DMS 273 treated with DMSO at 0.1 percent for 48 hours (cell line): ENCODE measurements around the gene SMIM32.

Experiments
- DNase-seq: peaks from one replicate; lab custom pipeline; 2025; lab: John Stamatoyannopoulos, UW

SMIM32 gene

GRCh38 chr5:136207631-136208030 lies 14.7 kb upstream of the SMIM32 start:
- DNase-seq = no peak

- no peak for DNase-seq
Measured at GRCh38 chr5:136206361-136206760, 13.4 kb upstream of the SMIM32 start.

GRCh38 chr5:136205941-136206340 lies 13.0 kb upstream of the SMIM32 start:
- DNase-seq = no peak

GRCh38 chr5:136205061-136205702 lies 12.2 kb upstream of the SMIM32 start:
- no peak for DNase-seq

- no peak for DNase-seq
Measured at GRCh38 chr5:136203303-136203922, 10.5 kb upstream of the SMIM32 start.

GRCh38 chr5:136202469-136203205 lies 9.7 kb upstream of the SMIM32 start:
- DNase-seq = no peak

- DNase-seq = no peak
Measured at GRCh38 chr5:136201870-136202269, 8.9 kb upstream of the SMIM32 start.

- no peak for DNase-seq
Measured at GRCh38 chr5:136200761-136201160, 7.8 kb upstream of the SMIM32 start.

GRCh38 chr5:136200130-136200529 lies 7.2 kb upstream of the SMIM32 start:
- DNase-seq = no peak

GRCh38 chr5:136199408-136199807 lies 6.4 kb upstream of the SMIM32 start:
- no peak for DNase-seq

GRCh38 chr5:136198453-136198852 lies 5.5 kb upstream of the SMIM32 start:
- no peak for DNase-seq

GRCh38 chr5:136197462-136198142 lies 4.6 kb upstream of the SMIM32 start:
- DNase-seq = no peak

GRCh38 chr5:136195971-136196820 lies 3.2 kb upstream of the SMIM32 start:
- DNase-seq = no peak

GRCh38 chr5:136194576-136194975 lies 1.6 kb upstream of the SMIM32 start:
- DNase-seq = no peak

GRCh38 chr5:136193322-136193935 lies 467 bp upstream of the SMIM32 start:
- no peak for DNase-seq

GRCh38 chr5:136192015-136192525 lies 892 bp downstream of the SMIM32 start:
- no peak for DNase-seq

- DNase-seq = no peak
Measured at GRCh38 chr5:136191304-136192014, 1.5 kb downstream of the SMIM32 start.

- no peak for DNase-seq
Measured at GRCh38 chr5:136190904-136191303, 2.1 kb downstream of the SMIM32 start.

- no peak for DNase-seq
Measured at GRCh38 chr5:136190091-136190720, 2.8 kb downstream of the SMIM32 start.

GRCh38 chr5:136188859-136189258 lies 4.1 kb downstream of the SMIM32 start:
- DNase-seq = no peak
